T-cell (primary cell): ENCODE results near the gene ASB18. TPM values are rescaled to one million over a fixed set of nuclear protein-coding genes. Genes with fewer than 3 reads are reported as not detected.
"Not testable (repeated sequence)": the region's sequence is repeated elsewhere in the genome, so short reads cannot be mapped to it uniquely, and the experiment has no call there.

Experiments used
- ATAC-seq, 4 experiments: fragments of 200-7000 bp in 3 of 4; fragments of 150-1000 bp in 1 of 4; cut with Tn5 transposase; replicated peaks in 1 of 4; 1 replicate in 3 of 4; 2 replicates in 1 of 4; pipeline ENCODE4 v1.10.0; 2021; ENCODE audit warnings: moderate library complexity in 3 of 4, mild to moderate bottlenecking in 2 of 4, moderate number of reproducible peaks in 1 of 4
- CTCF ChIA-PET, 2 donors: fragments of 300-600 bp; sonication (Branson Sonifier 250); formaldehyde crosslinking; loops; one replicate each; lab custom pipeline; 2022; ENCODE audit warnings: antibody characterized with exemption in 2 of 2; lab: Charles Lee
- POLR2A ChIA-PET, 2 donors: fragments of 300-600 bp; sonication (Branson Sonifier 250); formaldehyde crosslinking; loops; one replicate each; lab custom pipeline; 2022; ENCODE audit warnings: antibody characterized with exemption in 2 of 2; lab: Charles Lee
- DNase-seq, 35 experiments: peaks; one replicate each; pipeline versions ENCODE4 v3.0.0 to v3.0.0-alpha.2; 2013 to 2023
- H3K27ac ChIP-seq: one replicate; pipeline ENCODE4 v1.5.1; 2013; ENCODE audit warnings: low read length
- H3K27me3 ChIP-seq, 2 experiments: replicated peaks in 1 of 2; 1 replicate in 1 of 2; 2 replicates in 1 of 2; pipeline versions ENCODE4 v1.6.1 to v1.7.0; 2013; ENCODE audit warnings: low read length in 1 of 2, mixed read lengths in 1 of 2; ENCODE audit not compliant: control insufficient read depth in 2 of 2, insufficient read depth in 2 of 2; ENCODE audit errors: extremely low read depth in 1 of 2
- H3K36me3 ChIP-seq, 2 donors: 1 replicate in 1 of 2; 2 replicates in 1 of 2; pipeline versions ENCODE4 v1.6.1 to v1.7.0; 2013; ENCODE audit warnings: low read length in 1 of 2; ENCODE audit not compliant: control insufficient read depth in 2 of 2, insufficient read depth in 1 of 2; ENCODE audit errors: extremely low read depth in 1 of 2
- H3K4me1 ChIP-seq, 2 experiments: 1 replicate in 1 of 2; 2 replicates in 1 of 2; pipeline versions ENCODE4 v1.6.1 to v1.7.0; 2013; ENCODE audit warnings: low read length in 2 of 2, mixed read lengths in 1 of 2; ENCODE audit not compliant: insufficient read depth in 2 of 2, control insufficient read depth in 1 of 2; ENCODE audit errors: extremely low read depth in 1 of 2
- H3K4me3 ChIP-seq, 2 donors: 1 replicate in 1 of 2; 2 replicates in 1 of 2; pipeline versions ENCODE4 v1.5.1 to v1.7.0; 2013; ENCODE audit warnings: mild to moderate bottlenecking in 2 of 2, low read length in 1 of 2, moderate library complexity in 1 of 2; ENCODE audit not compliant: control insufficient read depth in 1 of 2; ENCODE audit errors: extremely low read depth in 1 of 2
- H3K9me3 ChIP-seq: 2 replicates; pipeline ENCODE4 v1.7.0; 2013
- H3K27ac Mint-ChIP-seq, 2 donors: one replicate each; pipeline ENCODE4 v1.8.0; 2020 to 2021; ENCODE audit warnings: mild to moderate bottlenecking in 2 of 2, mixed read lengths in 2 of 2
- H3K27me3 Mint-ChIP-seq, 2 donors: one replicate each; pipeline ENCODE4 v1.8.0; 2021 to 2022; ENCODE audit warnings: mixed read lengths in 2 of 2
- H3K36me3 Mint-ChIP-seq: one replicate; pipeline ENCODE4 v1.8.0; 2021; ENCODE audit warnings: mixed read lengths
- H3K4me1 Mint-ChIP-seq, 3 donors: one replicate each; pipeline ENCODE4 v1.8.0; 2020 to 2022; ENCODE audit warnings: mixed read lengths in 3 of 3, mild to moderate bottlenecking in 1 of 3
- H3K4me3 Mint-ChIP-seq, 3 donors: one replicate each; pipeline ENCODE4 v1.8.0; 2020 to 2022; ENCODE audit warnings: mild to moderate bottlenecking in 3 of 3, mixed read lengths in 3 of 3, moderate library complexity in 3 of 3
- H3K9me3 Mint-ChIP-seq, 3 donors: one replicate each; pipeline ENCODE4 v1.8.0; 2020 to 2022; ENCODE audit warnings: mixed read lengths in 3 of 3
- WGBS: methylation state at CpG from one replicate; pipeline ENCODE4 v1.1.5; 2013; ENCODE audit warnings: missing lambda C conversion rate; ENCODE audit not compliant: insufficient coverage; 5-methylcytosine and 5-hydroxymethylcytosine counted together
- total RNA-seq, 35 experiments: library from RNA in 6 of 35; stranded (reverse) in 6 of 35; fragments of 120-200 nt in 1 of 35; gene quantifications; one replicate each; pipeline versions ENCODE4 v1.2.1 to v1.2.4 and lab custom pipeline; 2013 to 2026

The ASB18 gene
- total RNA-seq, 5 donors from 2014 or later (not counting 1 experiment from before 2014, with no cell fraction given), result not detected

- no peaks in the 10 kb centered on the region for H3K4me1 Mint-ChIP-seq
- Histone ChIP-seq H3K4me1 (no peaks in the 10 kb centered on the region), H3K27me3 (peaks cover 0 to 16% of the 10 kb centered on the region in 2 experiments), H3K27ac (no peak overlapping the region), H3K36me3 (no peaks in the 10 kb centered on the region), H3K9me3 (no peaks in the 10 kb centered on the region), H3K4me3 (no peak overlapping the region)
- H3K27ac Mint-ChIP-seq, result no peak overlapping the region
- POLR2A ChIA-PET, result no interaction called here
- no peak for DNase-seq
- H3K4me3 Mint-ChIP-seq, result no peak overlapping the region
- H3K36me3 Mint-ChIP-seq, result no peaks in the 10 kb centered on the region
- 67% methylated on average over 3 of the region's 3 CpGs for WGBS
- H3K9me3 Mint-ChIP-seq, result peaks cover 4 to 11% (median 9%) of the 10 kb centered on the region in 3 donors
- CTCF ChIA-PET, result no interaction called here
- ATAC-seq, result no peak
- H3K27me3 Mint-ChIP-seq, result peaks cover 30 to 45% of the 10 kb centered on the region in 2 donors
Observed at GRCh38 chr2:236273126-236273525, 8.9 kb upstream of the ASB18 start.

- H3K9me3 ChIP-seq, result no peaks in the 10 kb centered on the region
- DNase-seq, result no peak
- no peak overlapping the region for H3K27ac Mint-ChIP-seq
- ChIA-PET CTCF (no interaction called here), POLR2A (no interaction called here)
- H3K36me3 Mint-ChIP-seq, result no peaks in the 10 kb centered on the region
- peaks cover 4 to 11% (median 9%) of the 10 kb centered on the region in 3 donors for H3K9me3 Mint-ChIP-seq
- H3K4me1 Mint-ChIP-seq, result no peaks in the 10 kb centered on the region
- H3K27ac ChIP-seq, result no peak overlapping the region
- H3K27me3 Mint-ChIP-seq, result peaks cover 22 to 38% of the 10 kb centered on the region in 2 donors
- no peaks in the 10 kb centered on the region for H3K36me3 ChIP-seq
- no peak for ATAC-seq
- 80% methylated on average over 3 of the region's 5 CpGs for WGBS
- no peak overlapping the region for H3K4me3 ChIP-seq
- H3K4me3 Mint-ChIP-seq, result no peak overlapping the region
- H3K4me1 ChIP-seq, result no peaks in the 10 kb centered on the region
- H3K27me3 ChIP-seq, result peaks cover 2 to 18% of the 10 kb centered on the region in 2 experiments
Observed at GRCh38 chr2:236271851-236272250, 7.6 kb upstream of the ASB18 start.

- Mint-ChIP-seq H3K9me3 (peaks cover 0 to 11% (median 9%) of the 10 kb centered on the region in 3 donors), H3K27me3 (peaks cover 10 to 31% of the 10 kb centered on the region in 2 donors)
- ATAC-seq, H3K36me3 Mint-ChIP-seq, H3K4me1 Mint-ChIP-seq, H3K36me3 ChIP-seq, H3K27ac Mint-ChIP-seq, H3K27ac ChIP-seq, H3K4me1 ChIP-seq, DNase-seq, H3K9me3 ChIP-seq, CTCF ChIA-PET, POLR2A ChIA-PET, H3K4me3 Mint-ChIP-seq, H3K4me3 ChIP-seq: not testable (repeated sequence)
- H3K27me3 ChIP-seq, result peaks cover 2 to 23% of the 10 kb centered on the region in 2 experiments
Observed at GRCh38 chr2:236269876-236270275, 5.7 kb upstream of the ASB18 start.

GRCh38 chr2:236265675-236266074, 1.5 kb upstream of the ASB18 start:
- no peaks in the 10 kb centered on the region for H3K36me3 Mint-ChIP-seq
- peaks cover 5 to 13% (median 10%) of the 10 kb centered on the region in 3 donors for H3K9me3 Mint-ChIP-seq
- H3K4me1 Mint-ChIP-seq, result no peaks in the 10 kb centered on the region
- peaks cover 19 to 30% of the 10 kb centered on the region in 2 donors for H3K27me3 Mint-ChIP-seq
- Histone ChIP-seq H3K9me3 (no peaks in the 10 kb centered on the region), H3K4me1 (no peaks in the 10 kb centered on the region), H3K4me3 (no peak overlapping the region), H3K36me3 (no peaks in the 10 kb centered on the region), H3K27me3 (peaks cover 6 to 26% of the 10 kb centered on the region in 2 experiments), H3K27ac (no peak overlapping the region)
- no peak overlapping the region for H3K27ac Mint-ChIP-seq
- POLR2A ChIA-PET, result interaction anchor here in 1 of 2 donors (0.6 kb wide), 1 partner anchor 52 kb away, joined by 3 read pairs; no protein-coding TSS in a partner anchor
- no peak overlapping the region for H3K4me3 Mint-ChIP-seq
- no peak for DNase-seq
- ATAC-seq, result no peak
- CTCF ChIA-PET, result no interaction called here

GRCh38 chr2:236262238-236262637, 2.0 kb downstream of the ASB18 start:
- CTCF ChIA-PET, result no interaction called here
- no peak overlapping the region for H3K27ac ChIP-seq
- no peaks in the 10 kb centered on the region for H3K9me3 ChIP-seq
- DNase-seq (no peak), ATAC-seq (no peak)
- no peak overlapping the region for H3K4me3 ChIP-seq
- Mint-ChIP-seq H3K27me3 (peaks cover 38 to 45% of the 10 kb centered on the region in 2 donors), H3K9me3 (peaks cover 4 to 6% (median 5%) of the 10 kb centered on the region in 3 donors), H3K36me3 (no peaks in the 10 kb centered on the region), H3K4me3 (no peak overlapping the region), H3K4me1 (no peaks in the 10 kb centered on the region), H3K27ac (no peak overlapping the region)
- H3K27me3 ChIP-seq, result peaks cover 6 to 27% of the 10 kb centered on the region in 2 experiments
- no peaks in the 10 kb centered on the region for H3K4me1 ChIP-seq
- POLR2A ChIA-PET, result no interaction called here
- 70% methylated on average over 2 of the region's 7 CpGs for WGBS
- H3K36me3 ChIP-seq, result no peaks in the 10 kb centered on the region

- H3K27ac Mint-ChIP-seq, result no peak overlapping the region
- H3K4me1 Mint-ChIP-seq, result no peaks in the 10 kb centered on the region
- ChIA-PET CTCF (no interaction called here), POLR2A (no interaction called here)
- WGBS, result 100% methylated on average over 1 of the region's 7 CpGs
- DNase-seq (no peak), ATAC-seq (no peak)
- Histone ChIP-seq H3K4me3 (no peak overlapping the region), H3K27me3 (peaks cover 6 to 27% of the 10 kb centered on the region in 2 experiments), H3K27ac (no peak overlapping the region), H3K36me3 (no peaks in the 10 kb centered on the region), H3K9me3 (no peaks in the 10 kb centered on the region), H3K4me1 (no peaks in the 10 kb centered on the region)
- H3K36me3 Mint-ChIP-seq, result no peaks in the 10 kb centered on the region
- peaks cover 4 to 6% (median 5%) of the 10 kb centered on the region in 3 donors for H3K9me3 Mint-ChIP-seq
- H3K4me3 Mint-ChIP-seq, result no peak overlapping the region
- peaks cover 41 to 52% of the 10 kb centered on the region in 2 donors for H3K27me3 Mint-ChIP-seq
Observed at GRCh38 chr2:236261452-236261851, 2.8 kb downstream of the ASB18 start.

- H3K27me3 Mint-ChIP-seq, result peaks cover 42 to 50% of the 10 kb centered on the region in 2 donors
- no peak for ATAC-seq
- WGBS, result 73% methylated on average over 6 of the region's 6 CpGs
Observed at GRCh38 chr2:236259371-236259770, 4.8 kb downstream of the ASB18 start.

More at GRCh38 chr2:236259371-236259770, 4.8 kb downstream of the ASB18 start:
- no peaks in the 10 kb centered on the region for H3K4me1 ChIP-seq
- peaks cover 4 to 6% (median 5%) of the 10 kb centered on the region in 3 donors for H3K9me3 Mint-ChIP-seq
- POLR2A ChIA-PET, result no interaction called here
- no peak overlapping the region for H3K27ac Mint-ChIP-seq
- no peak overlapping the region for H3K27ac ChIP-seq
- peaks cover 6 to 24% of the 10 kb centered on the region in 2 experiments for H3K27me3 ChIP-seq
- H3K4me1 Mint-ChIP-seq, result no peaks in the 10 kb centered on the region
- no peaks in the 10 kb centered on the region for H3K36me3 ChIP-seq
- H3K4me3 ChIP-seq, result no peak overlapping the region
- DNase-seq, result no peak
- CTCF ChIA-PET, result no interaction called here
- H3K4me3 Mint-ChIP-seq, result no peak overlapping the region
- no peaks in the 10 kb centered on the region for H3K36me3 Mint-ChIP-seq
- no peaks in the 10 kb centered on the region for H3K9me3 ChIP-seq
